ENCODE results near the gene LSM3. TPM values are rescaled to one million over a fixed set of nuclear protein-coding genes. Genes with fewer than 3 reads are reported as not detected.
A peak's percentile ranks its signal among the peaks of the same experiment; 100 is the strongest.

Gene LSM3
- total and polyA plus RNA-seq, 4 donors, result 6.4 to 10.3 (median 9.9) TPM

- H3K4me3 ChIP-seq, result no peak overlapping the region
- no peak overlapping the region for H3K9ac ChIP-seq (ENCODE audit: insufficient read depth in 1 of 2, low read length in 2 of 2)
- peaks cover 14 to 19% (median 18%) of the 10 kb centered on the region in 4 donors for H3K36me3 ChIP-seq (ENCODE audit: control insufficient read depth in 4 of 4, insufficient read depth in 4 of 4, low read length in 4 of 4)
- peaks cover 0 to 19% (median 13%) of the 10 kb centered on the region in 5 donors for H3K4me1 ChIP-seq (ENCODE audit: control insufficient read depth in 5 of 5, insufficient read depth in 5 of 5, low read length in 5 of 5)
- no peak for ATAC-seq (ENCODE audit: insufficient read depth, low FRiP score)
- TF ChIP-seq CTCF (IDR thresholded peaks at IDR 0.05; ENCODE audit: control extremely low read depth, extremely low read depth), result no peak
- H3K27ac ChIP-seq (ENCODE audit: low read depth in 1 of 2, low read length in 1 of 2), result no peak overlapping the region
- H3K9me3 ChIP-seq (ENCODE audit: control insufficient read depth in 4 of 4, insufficient read depth in 3 of 4, low read length in 3 of 4), result no peaks in the 10 kb centered on the region
- 64 to 65% methylated on average over 3 of the region's 3 CpGs for WGBS, 2 donors
- no peaks in the 10 kb centered on the region for H3K27me3 ChIP-seq (ENCODE audit: control insufficient read depth in 3 of 3, insufficient read depth in 3 of 3, low read length in 2 of 3)
- DNase-seq, result no peak
These were observed 3.1 kb upstream of the LSM3 start for GRCh38 chr3:14175383-14176037.

GRCh38 chr3:14177580-14178246, 904 bp upstream of the LSM3 start:
- 5 to 8% methylated on average over 10 of the region's 10 CpGs for WGBS, 2 donors
- Histone ChIP-seq H3K36me3 (ENCODE audit: control insufficient read depth in 4 of 4, insufficient read depth in 4 of 4, low read length in 4 of 4) (peaks cover 6 to 17% (median 8%) of the 10 kb centered on the region in 4 donors), H3K9me3 (ENCODE audit: control insufficient read depth in 4 of 4, insufficient read depth in 3 of 4, low read length in 3 of 4) (no peaks in the 10 kb centered on the region), H3K27me3 (ENCODE audit: control insufficient read depth in 3 of 3, insufficient read depth in 3 of 3, low read length in 2 of 3) (no peaks in the 10 kb centered on the region), H3K4me3 (peak overlapping the region; percentile 97), H3K27ac (ENCODE audit: low read depth in 1 of 2, low read length in 1 of 2) (peak overlapping the region; percentile 91 to 100), H3K4me1 (ENCODE audit: control insufficient read depth in 5 of 5, insufficient read depth in 5 of 5, low read length in 5 of 5) (peaks cover 0 to 19% (median 13%) of the 10 kb centered on the region in 5 donors), H3K9ac (ENCODE audit: insufficient read depth in 1 of 2, low read length in 2 of 2) (peak overlapping the region; percentile 96 to 99)
- no peak for DNase-seq
- TF ChIP-seq CTCF (IDR thresholded peaks at IDR 0.05; ENCODE audit: control extremely low read depth, extremely low read depth), result no peak
- no peak for ATAC-seq (ENCODE audit: insufficient read depth, low FRiP score)

- H3K27ac ChIP-seq (ENCODE audit: low read depth in 1 of 2, low read length in 1 of 2), result peak overlapping the region in 1 of 2 donors; percentile 82
These were observed 473 bp downstream of the LSM3 start for GRCh38 chr3:14179114-14179465.

More at GRCh38 chr3:14179114-14179465, 473 bp downstream of the LSM3 start:
- DNase-seq (no peak), ATAC-seq (ENCODE audit: insufficient read depth, low FRiP score) (no peak)
- Histone ChIP-seq H3K4me3 (peak overlapping the region; percentile 89), H3K4me1 (ENCODE audit: control insufficient read depth in 5 of 5, insufficient read depth in 5 of 5, low read length in 5 of 5) (peaks cover 0 to 19% (median 13%) of the 10 kb centered on the region in 5 donors), H3K9me3 (ENCODE audit: control insufficient read depth in 4 of 4, insufficient read depth in 3 of 4, low read length in 3 of 4) (no peaks in the 10 kb centered on the region), H3K27me3 (ENCODE audit: control insufficient read depth in 3 of 3, insufficient read depth in 3 of 3, low read length in 2 of 3) (no peaks in the 10 kb centered on the region), H3K9ac (ENCODE audit: insufficient read depth in 1 of 2, low read length in 2 of 2) (peak overlapping the region; percentile 96), H3K36me3 (ENCODE audit: control insufficient read depth in 4 of 4, insufficient read depth in 4 of 4, low read length in 4 of 4) (peaks cover 6 to 26% (median 9%) of the 10 kb centered on the region in 4 donors)
- WGBS, 2 donors, result 4 to 6% methylated on average over 3 of the region's 3 CpGs
- TF ChIP-seq CTCF (IDR thresholded peaks at IDR 0.05; ENCODE audit: control extremely low read depth, extremely low read depth), result no peak

All from lung (tissue), 12 donors.